B cell (primary cell): ENCODE data around the gene GNA12.

Experiments
- CTCF ChIP-seq: fragments of 200-600 bp; IDR thresholded peaks from one replicate; pipeline ENCODE4 v1.8.0; 2022; ENCODE audit warnings: antibody characterized with exemption, mild to moderate bottlenecking
- EZH2 ChIP-seq: IDR thresholded peaks from 2 replicates; pipeline ENCODE4 v1.6.1; 2012; ENCODE audit warnings: borderline replicate concordance, low read depth, mild to moderate bottlenecking, moderate library complexity, low read length; ENCODE audit not compliant: insufficient read depth, poor library complexity, severe bottlenecking

DNA sequence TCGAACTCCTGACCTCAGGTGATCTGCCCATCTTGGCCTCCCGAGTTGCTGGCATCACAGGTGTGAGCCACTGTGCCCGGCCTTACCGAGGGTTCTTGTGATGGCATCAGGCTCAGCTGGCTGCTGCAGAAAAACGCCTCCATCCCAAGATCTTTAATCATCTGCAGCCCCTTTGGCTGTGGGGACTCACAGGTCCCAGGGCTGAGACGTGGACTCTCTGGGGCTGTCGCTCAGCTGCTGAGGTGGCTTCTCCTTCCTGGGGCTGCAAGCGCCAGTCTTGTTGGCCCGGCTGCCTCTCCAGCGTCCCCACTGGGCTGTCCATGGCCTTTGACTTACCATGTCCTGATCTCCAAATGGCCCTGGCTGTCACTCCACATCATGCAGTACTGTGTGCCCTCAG is 136.1 kb downstream of the GNA12 start:
- no peak for TF ChIP-seq CTCF
- TF ChIP-seq EZH2: no peak
